Fibroblast of lung (primary cell): ENCODE data around the gene CRBN. TPM values are rescaled to one million over a fixed set of nuclear protein-coding genes. Genes with fewer than 3 reads are reported as not detected.

Experiments
- DNase-seq, 2 donors: peaks; one replicate each; pipeline versions ENCODE4 v3.0.0 to v3.0.0-alpha.2; 2010; ENCODE audit warnings: low read depth in 2 of 2
- H2AFZ ChIP-seq: 2 replicates; pipeline ENCODE4 v1.5.1; 2012; ENCODE audit warnings: low read length, control low read depth, inconsistent platforms
- H3K27ac ChIP-seq: 2 replicates; pipeline ENCODE4 v1.5.1; 2011; ENCODE audit warnings: low read length, control low read depth; ENCODE audit not compliant: insufficient read depth
- H3K27me3 ChIP-seq: 2 replicates; pipeline ENCODE4 v1.5.1; 2011; ENCODE audit warnings: mild to moderate bottlenecking, low read length; ENCODE audit not compliant: control insufficient read depth, insufficient read depth
- H3K36me3 ChIP-seq: 2 replicates; pipeline ENCODE4 v1.5.1; 2011; ENCODE audit warnings: low read length; ENCODE audit not compliant: control insufficient read depth, insufficient read depth
- H3K4me1 ChIP-seq: 2 replicates; pipeline ENCODE4 v1.5.1; 2011; ENCODE audit warnings: low read length; ENCODE audit not compliant: control insufficient read depth, insufficient read depth; ENCODE audit errors: extremely low read depth
- H3K4me2 ChIP-seq: 2 replicates; pipeline ENCODE4 v1.5.1; 2011; ENCODE audit warnings: low read length, control low read depth; ENCODE audit not compliant: insufficient read depth; ENCODE audit errors: extremely low read depth
- H3K4me3 ChIP-seq, 4 experiments: fragments of 200-600 bp in 1 of 4; sonication (generic) in 1 of 4; replicated peaks in 1 of 4; 2 replicates each; pipeline ENCODE4 v1.5.1; 2011 to 2016; ENCODE audit warnings: low read length in 4 of 4, low read depth in 3 of 4, mild to moderate bottlenecking in 3 of 4, control low read depth in 2 of 4, inconsistent platforms in 1 of 4, mixed read lengths in 1 of 4; ENCODE audit not compliant: insufficient read depth in 1 of 4; ENCODE audit errors: control extremely low read depth in 1 of 4
- H3K79me2 ChIP-seq: 2 replicates; pipeline ENCODE4 v1.5.1; 2012; ENCODE audit warnings: mild to moderate bottlenecking, low read length, inconsistent platforms; ENCODE audit not compliant: control insufficient read depth, insufficient read depth
- H3K9ac ChIP-seq: 2 replicates; pipeline ENCODE4 v1.5.1; 2011; ENCODE audit warnings: mild to moderate bottlenecking, low read length, control low read depth; ENCODE audit not compliant: insufficient read depth
- H3K9me3 ChIP-seq: 2 replicates; pipeline ENCODE4 v1.5.1; 2012; ENCODE audit warnings: low read depth, low read length; ENCODE audit not compliant: control insufficient read depth, insufficient read depth
- H4K20me1 ChIP-seq: 2 replicates; pipeline ENCODE4 v1.5.1; 2011; ENCODE audit warnings: low read length; ENCODE audit not compliant: control insufficient read depth, insufficient read depth; ENCODE audit errors: extremely low read depth
- CTCF ChIP-seq, 2 donors: IDR thresholded peaks in 1 of 2; conservative IDR thresholded peaks in 1 of 2; 1 replicate in 1 of 2; 2 replicates in 1 of 2; pipeline ENCODE4 v1.5.1; 2011 to 2012; ENCODE audit warnings: low read length in 2 of 2, control low read depth in 1 of 2, inconsistent platforms in 1 of 2, low read depth in 1 of 2, mild to moderate bottlenecking in 1 of 2
- EZH2 ChIP-seq: IDR thresholded peaks from 2 replicates; pipeline ENCODE4 v1.5.1; 2012; ENCODE audit warnings: low read length, control low read depth, mild to moderate bottlenecking; ENCODE audit errors: missing control alignments
- polyA plus RNA-seq, 2 donors: library from polyadenylated mRNA; depleted of rRNA in 1 of 2; stranded (reverse) in 1 of 2; unstranded in 1 of 2; fragments of >200 nt; gene quantifications; 2 replicates each; pipeline ENCODE4 v1.2.1, GENCODE V29; 2011 to 2012; ENCODE audit warnings: missing spikeins in 1 of 2
- total RNA-seq: library from RNA; depleted of rRNA; stranded (reverse); fragments of >200 nt; gene quantifications from 2 replicates; pipeline ENCODE4 v1.2.1, GENCODE V29; 2014

CRBN gene
- total and polyA plus RNA-seq, 2 donors (not counting 1 experiment from before 2014, with no cell fraction given): 30.5 to 67.4 TPM

GRCh38 chr3:3189102-3189727 is 9.7 kb upstream of the CRBN start:
- no peaks in the 10 kb centered on the region for H3K27me3 ChIP-seq
- no peaks in the 10 kb centered on the region for H3K79me2 ChIP-seq
- DNase-seq: peak in 1 of 2 donors; percentile 27
- no peak for TF ChIP-seq EZH2
- TF ChIP-seq CTCF (conservative IDR thresholded peaks at IDR 0.05 in 1 of 2, IDR thresholded peaks at IDR 0.05 in 1 of 2; ENCODE audit: low read depth in 1 of 2, low read length in 2 of 2): no peak
- no peaks in the 10 kb centered on the region for H3K9me3 ChIP-seq
- no peak overlapping the region for H3K9ac ChIP-seq
- H3K4me3 ChIP-seq: no peak overlapping the region
- no peak overlapping the region for H2AFZ ChIP-seq
- H3K36me3 ChIP-seq: no peaks in the 10 kb centered on the region
- no peak overlapping the region for H3K27ac ChIP-seq
- no peaks in the 10 kb centered on the region for H3K4me1 ChIP-seq
- H3K4me2 ChIP-seq: no peak overlapping the region
- no peaks in the 10 kb centered on the region for H4K20me1 ChIP-seq

- Histone ChIP-seq H3K9me3 (no peaks in the 10 kb centered on the region), H2AFZ (no peak overlapping the region)
- no peak for DNase-seq
Measured at GRCh38 chr3:3184876-3185275, 5.4 kb upstream of the CRBN start.

DNA sequence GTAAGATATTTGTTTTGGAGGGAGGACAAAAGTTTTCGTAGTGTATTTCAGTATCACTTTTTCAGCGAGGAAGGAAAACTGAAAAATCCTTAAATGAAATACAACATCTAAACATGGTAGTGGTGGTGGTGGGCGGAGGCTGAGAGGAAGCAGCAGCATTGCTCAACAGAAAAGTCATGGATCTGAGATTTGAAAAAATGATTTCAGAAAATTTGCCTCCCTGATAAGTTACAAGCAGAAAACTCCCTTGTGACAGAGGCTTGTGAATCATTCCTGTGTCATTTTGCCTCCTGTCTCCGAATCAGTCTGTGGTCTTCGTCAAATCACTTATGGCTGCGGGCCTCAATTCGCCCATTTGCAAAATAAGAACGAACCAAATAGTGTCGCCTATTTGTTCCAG is 965 bp upstream of the CRBN start:
- peak in 1 of 2 donors; percentile 9 for DNase-seq

More at GRCh38 chr3:3184876-3185275, 5.4 kb upstream of the CRBN start:
- TF ChIP-seq EZH2 (no peak), CTCF (conservative IDR thresholded peaks at IDR 0.05 in 1 of 2, IDR thresholded peaks at IDR 0.05 in 1 of 2; ENCODE audit: low read depth in 1 of 2, low read length in 2 of 2) (no peak)
- H3K27ac ChIP-seq: no peak overlapping the region
- H3K79me2 ChIP-seq: no peaks in the 10 kb centered on the region
- H3K4me2 ChIP-seq: no peak overlapping the region
- no peaks in the 10 kb centered on the region for H3K4me1 ChIP-seq
- H3K36me3 ChIP-seq: no peaks in the 10 kb centered on the region
- H3K27me3 ChIP-seq: no peaks in the 10 kb centered on the region
- no peaks in the 10 kb centered on the region for H4K20me1 ChIP-seq
- H3K9ac ChIP-seq: no peak overlapping the region
- no peak overlapping the region for H3K4me3 ChIP-seq

More for the DNA sequence above, 965 bp upstream of the CRBN start:
- H3K27ac ChIP-seq: no peak overlapping the region
- H3K79me2 ChIP-seq: peaks cover 29% of the 10 kb centered on the region
- peaks cover 4% of the 10 kb centered on the region for H3K4me1 ChIP-seq
- H3K4me3 ChIP-seq: no peak overlapping the region
- no peak overlapping the region for H3K4me2 ChIP-seq
- no peak overlapping the region for H3K9ac ChIP-seq
- H3K9me3 ChIP-seq: no peaks in the 10 kb centered on the region
- no peaks in the 10 kb centered on the region for H3K27me3 ChIP-seq
- H3K36me3 ChIP-seq: no peaks in the 10 kb centered on the region
- TF ChIP-seq CTCF (conservative IDR thresholded peaks at IDR 0.05 in 1 of 2, IDR thresholded peaks at IDR 0.05 in 1 of 2; ENCODE audit: low read depth in 1 of 2, low read length in 2 of 2) (no peak), EZH2 (no peak)
- H2AFZ ChIP-seq: no peak overlapping the region
- no peaks in the 10 kb centered on the region for H4K20me1 ChIP-seq
